Measurements from ENCODE around the gene AVPR1B.

- no peak for TF ChIP-seq CTCF (conservative IDR thresholded peaks at IDR 0.05)
- no peak for TF ChIP-seq ZFX (IDR thresholded peaks at IDR 0.05)
Measured at GRCh38 chr1:206142011-206142410, 24.8 kb upstream of the AVPR1B start.

Measured in C4-2B (cell line).